HG02970 (cell line): ENCODE measurements around the gene PPIL4.
"Not testable (repeated sequence)": the region's sequence is repeated elsewhere in the genome, so short reads cannot be mapped to it uniquely, and the experiment has no call there.

ENCODE experiments used
- ATAC-seq: cut with Tn5 transposase; IDR thresholded peaks from one replicate; pipeline ENCODE4 v1.9.1; 2021; ENCODE audit warnings: mild to moderate bottlenecking, moderate library complexity, moderate number of reproducible peaks; ENCODE audit not compliant: unreplicated experiment, low FRiP score

PPIL4 gene

DNA sequence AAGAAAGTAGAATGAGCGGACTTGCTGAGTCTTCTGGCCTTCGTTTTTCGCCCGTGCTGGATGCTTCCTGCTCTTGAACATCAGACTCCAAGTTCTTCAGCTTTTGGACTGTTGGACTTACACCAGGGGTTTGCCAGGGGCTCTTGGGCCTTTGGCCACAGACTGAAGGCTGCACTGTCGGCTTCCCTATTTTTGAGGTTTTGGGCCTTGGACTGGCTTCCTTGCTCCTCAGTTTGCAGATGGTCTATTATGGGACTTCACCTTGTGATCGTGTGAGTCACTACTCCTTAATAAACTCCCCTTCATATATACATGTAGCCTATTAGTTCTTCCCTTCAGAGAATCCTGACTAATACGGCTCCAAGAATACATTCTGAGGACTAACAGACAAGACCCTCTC is 83.1 kb downstream of the PPIL4 start:
- not testable (repeated sequence) for ATAC-seq

DNA sequence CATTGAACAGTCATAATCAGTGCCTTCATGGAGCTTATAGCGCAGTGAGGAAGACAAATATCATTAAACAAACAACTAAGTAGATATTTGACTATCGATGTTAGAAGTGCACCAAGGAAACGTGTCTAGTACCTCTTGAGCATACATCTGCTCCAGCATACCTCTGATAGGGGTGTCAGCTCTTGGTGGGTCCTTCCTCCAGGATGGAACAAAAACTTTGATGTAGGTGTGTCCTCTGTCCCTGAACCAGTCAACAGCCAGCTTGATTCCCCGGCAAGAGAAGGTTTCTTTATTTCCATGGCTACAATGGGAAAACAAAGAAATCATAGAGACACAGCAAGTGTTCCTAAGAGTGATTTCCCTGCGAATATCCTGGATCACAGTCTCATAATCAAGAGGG is 84.2 kb downstream of the PPIL4 start:
- ATAC-seq = no peak

- not testable (repeated sequence) for ATAC-seq
These were observed 85.6 kb downstream of the PPIL4 start for GRCh38 chr6:149460249-149460648.

DNA sequence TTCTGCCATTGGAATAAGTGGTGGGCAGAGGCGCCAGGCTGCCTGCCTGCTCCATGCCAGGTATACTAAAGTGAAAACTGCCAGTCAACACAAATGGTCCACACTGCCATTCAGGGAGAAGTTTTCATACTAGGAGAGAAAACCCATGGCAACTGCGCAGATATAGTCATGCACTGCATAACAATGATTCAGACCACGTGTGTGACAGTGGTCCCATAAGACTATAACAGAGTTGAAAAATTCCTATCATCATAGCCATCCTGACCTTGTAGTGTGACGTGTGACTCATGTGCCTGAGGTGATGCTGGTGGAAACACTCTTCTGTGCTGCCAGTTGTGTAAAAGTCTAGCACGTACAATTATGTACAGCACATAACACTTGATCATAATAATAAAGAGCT is 86.1 kb downstream of the PPIL4 start:
- no peak for ATAC-seq

- no peak for ATAC-seq
These were observed 87.0 kb downstream of the PPIL4 start for GRCh38 chr6:149458806-149459205.

GRCh38 chr6:149458196-149458595 is 87.6 kb downstream of the PPIL4 start:
- ATAC-seq = no peak

DNA sequence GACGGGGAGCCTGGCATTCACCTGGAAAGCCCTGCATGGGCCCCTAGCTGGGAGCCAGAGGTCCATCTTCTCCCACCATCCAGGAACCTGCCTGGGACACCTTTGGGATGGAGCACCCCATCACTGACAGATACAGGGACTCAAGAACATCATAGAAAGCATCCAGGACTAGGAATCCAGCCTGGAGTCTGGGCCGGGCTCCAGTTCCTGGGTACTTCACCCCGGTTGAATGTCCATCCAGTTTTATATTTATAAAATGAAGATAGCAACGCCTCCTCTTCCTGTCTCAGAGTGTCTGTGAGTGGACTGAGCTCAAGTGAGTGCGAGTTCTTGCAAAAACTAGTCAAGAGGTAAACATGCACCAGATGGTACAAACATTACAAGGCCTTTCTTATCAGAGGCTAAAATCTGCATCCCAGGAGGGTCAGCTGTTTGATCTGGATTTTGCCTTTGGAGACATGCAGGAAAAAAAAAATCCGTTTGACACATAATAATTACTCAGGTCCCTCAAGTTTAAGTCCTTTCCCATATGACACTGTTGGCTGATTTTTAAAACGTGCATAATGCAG is 88.4 kb downstream of the PPIL4 start:
- no peak for ATAC-seq

DNA sequence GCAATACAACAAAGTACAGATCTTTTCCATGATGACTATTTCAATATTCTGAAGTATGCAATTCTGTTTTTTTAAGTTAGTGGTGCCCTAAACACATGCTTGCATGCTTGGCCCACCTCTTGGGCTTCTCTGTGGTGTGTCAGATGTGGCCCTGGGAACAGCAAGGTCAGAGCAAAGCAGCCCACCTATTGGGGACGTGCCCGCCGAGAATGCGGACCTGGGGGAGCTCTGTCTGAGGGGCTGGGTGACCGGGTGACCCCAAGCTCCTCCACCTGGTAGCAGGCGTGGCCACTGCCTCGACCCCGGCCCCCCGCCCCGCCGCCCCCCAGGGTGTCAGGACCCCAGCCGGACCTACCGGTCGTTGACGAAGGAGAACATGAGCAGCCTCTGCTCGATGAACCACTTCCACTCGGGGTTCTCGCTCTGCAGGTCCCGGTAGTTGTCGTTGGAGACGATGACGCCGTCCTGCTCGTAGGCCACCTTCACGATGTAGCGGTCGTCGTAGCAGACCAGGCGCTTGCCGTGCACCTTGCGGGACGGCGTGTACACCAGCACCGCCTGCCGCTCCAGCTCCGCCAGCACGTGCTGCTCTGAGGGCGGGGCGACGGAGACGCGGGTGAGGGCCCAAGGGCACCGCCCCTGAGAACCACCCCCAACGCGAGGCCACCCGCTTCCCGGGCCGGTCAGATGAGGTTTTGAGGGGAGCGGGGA is 89.4 kb downstream of the PPIL4 start:
- ATAC-seq = no peak

GRCh38 chr6:149455031-149455732 is 90.7 kb downstream of the PPIL4 start:
- no peak for ATAC-seq
